Measurements from ENCODE around the gene SLC38A3.
"Not testable (repeated sequence)": the region's sequence is repeated elsewhere in the genome, so short reads cannot be mapped to it uniquely, and the experiment has no call there.

The SLC38A3 gene

GRCh38 chr3:50192689-50193141, 12.4 kb upstream of the SLC38A3 start:
- peak; percentile 39 for DNase-seq

GRCh38 chr3:50193286-50193685, 11.8 kb upstream of the SLC38A3 start:
- no peak for DNase-seq

GRCh38 chr3:50193746-50194127, 11.3 kb upstream of the SLC38A3 start:
- no peak for DNase-seq

- peak; percentile 5 for DNase-seq
Observed at GRCh38 chr3:50194128-50194902, 10.8 kb upstream of the SLC38A3 start.

- no peak for DNase-seq
Observed at GRCh38 chr3:50194903-50195500, 10.1 kb upstream of the SLC38A3 start.

- DNase-seq: no peak
Observed at GRCh38 chr3:50195501-50196252, 9.4 kb upstream of the SLC38A3 start.

- DNase-seq: no peak
Observed at GRCh38 chr3:50196253-50196801, 8.7 kb upstream of the SLC38A3 start.

GRCh38 chr3:50201573-50202315, 3.3 kb upstream of the SLC38A3 start:
- no peak for DNase-seq

GRCh38 chr3:50202353-50203112, 2.5 kb upstream of the SLC38A3 start:
- DNase-seq: no peak

GRCh38 chr3:50203113-50203808, 1.8 kb upstream of the SLC38A3 start:
- DNase-seq: no peak

- no peak for DNase-seq
Observed at GRCh38 chr3:50203809-50204803, 965 bp upstream of the SLC38A3 start.

- no peak for DNase-seq
Observed at GRCh38 chr3:50205413-50206276, 574 bp downstream of the SLC38A3 start.

- DNase-seq: no peak
Observed at GRCh38 chr3:50207359-50208042, 2.4 kb downstream of the SLC38A3 start.

GRCh38 chr3:50208677-50209344, 3.7 kb downstream of the SLC38A3 start:
- no peak for DNase-seq

- no peak for DNase-seq
Observed at GRCh38 chr3:50210176-50210509, 5.1 kb downstream of the SLC38A3 start.

GRCh38 chr3:50210510-50211367, 5.7 kb downstream of the SLC38A3 start:
- no peak for DNase-seq

- not testable (repeated sequence) for DNase-seq
Observed at GRCh38 chr3:50211368-50211717, 6.3 kb downstream of the SLC38A3 start.
